HL-60 (cell line): ENCODE results near the gene CCR5AS.
"Not testable (repeated sequence)": the region's sequence is repeated elsewhere in the genome, so short reads cannot be mapped to it uniquely, and the experiment has no call there.

Experiments used
- DNase-seq, 2 experiments: peaks; one replicate each; pipeline ENCODE4 v3.0.0-alpha.2; 2010 to 2020; ENCODE audit warnings: low read depth in 1 of 2, low spot score in 1 of 2
- H3K27ac ChIP-seq: fragments of 250-450 bp; sonication (Bioruptor Pico); replicated peaks from 2 replicates; pipeline ENCODE4 v1.5.1; 2020; ENCODE audit warnings: mild to moderate bottlenecking, moderate library complexity
- H3K27me3 ChIP-seq: fragments of 250-450 bp; sonication (Bioruptor Pico); 2 replicates; pipeline ENCODE4 v1.5.1; 2021; ENCODE audit warnings: mild to moderate bottlenecking, moderate library complexity; ENCODE audit not compliant: insufficient read depth, poor library complexity, severe bottlenecking
- H3K4me3 ChIP-seq: replicated peaks from 2 replicates; pipeline ENCODE4 v1.5.1; 2011; ENCODE audit warnings: mild to moderate bottlenecking, control low read depth, low read length; ENCODE audit not compliant: insufficient read depth
- CTCF ChIP-seq: IDR thresholded peaks from one replicate; pipeline ENCODE4 v1.5.1; 2011; ENCODE audit warnings: low read length, control low read depth, inconsistent platforms; ENCODE audit not compliant: insufficient read depth
- GABPA ChIP-seq: IDR thresholded peaks from 2 replicates; pipeline ENCODE4 v1.6.1; 2012; ENCODE audit warnings: low read depth
- POLR2AphosphoS5 ChIP-seq: IDR thresholded peaks from 2 replicates; pipeline ENCODE4 v1.6.1; 2012; ENCODE audit warnings: low read depth
- REST ChIP-seq: IDR thresholded peaks from 2 replicates; pipeline ENCODE4 v1.6.1; 2012; ENCODE audit warnings: low read depth; ENCODE audit not compliant: insufficient replicate concordance
- SPI1 ChIP-seq: IDR thresholded peaks from 2 replicates; pipeline ENCODE4 v1.6.1; 2012; ENCODE audit warnings: low read depth, mild to moderate bottlenecking, borderline replicate concordance

Gene CCR5AS

GRCh38 chr3:46389306-46389705, 17.6 kb downstream of the CCR5AS start:
- Histone ChIP-seq H3K4me3 (no peak overlapping the region), H3K27ac (no peak overlapping the region), H3K27me3 (no peaks in the 10 kb centered on the region)
- DNase-seq: no peak
- TF ChIP-seq CTCF: no peak
- no peak for TF ChIP-seq SPI1
- TF ChIP-seq POLR2AphosphoS5: no peak
- TF ChIP-seq GABPA: no peak
- no peak for TF ChIP-seq REST

GRCh38 chr3:46388847-46389246, 18.0 kb downstream of the CCR5AS start:
- H3K27ac ChIP-seq, DNase-seq, H3K27me3 ChIP-seq, H3K4me3 ChIP-seq: not testable (repeated sequence)

- no peak for TF ChIP-seq POLR2AphosphoS5
- no peak for TF ChIP-seq REST
- no peak for TF ChIP-seq GABPA
- no peak for TF ChIP-seq CTCF
- no peak for TF ChIP-seq SPI1
- no peak for DNase-seq
Measured at GRCh38 chr3:46386205-46386604, 20.7 kb downstream of the CCR5AS start.

GRCh38 chr3:46383951-46384330, 22.9 kb downstream of the CCR5AS start:
- Histone ChIP-seq H3K27me3 (no peaks in the 10 kb centered on the region), H3K27ac (no peak overlapping the region), H3K4me3 (no peak overlapping the region)
- no peak for DNase-seq
- TF ChIP-seq GABPA (no peak), REST (no peak), POLR2AphosphoS5 (no peak), SPI1 (peak; percentile 79), CTCF (no peak)

More at GRCh38 chr3:46386205-46386604, 20.7 kb downstream of the CCR5AS start:
- Histone ChIP-seq H3K27ac (no peak overlapping the region), H3K27me3 (no peaks in the 10 kb centered on the region), H3K4me3 (no peak overlapping the region)
